Transverse colon (tissue), 4 donors: Measurements from ENCODE around the gene CCDC88B.

Source experiments
- POLR2A ChIP-seq: fragments of 450-650 bp; IDR thresholded peaks from one replicate; pipeline ENCODE4 v1.6.1; 2016; ENCODE audit warnings: antibody characterized with exemption, mild to moderate bottlenecking, moderate library complexity
- POLR2AphosphoS5 ChIP-seq, 3 donors: sonication (generic); formaldehyde crosslinking; IDR thresholded peaks; one replicate each; pipeline ENCODE4 v1.6.1; 2016; ENCODE audit warnings: antibody characterized with exemption in 3 of 3
- TF ChIP-seq, protein P1 (sequence below), 5 experiments: fragments of 200-600 bp in 3 of 5; fragments of 450-650 bp in 2 of 5; sonication (generic) in 3 of 5; IDR thresholded peaks; 1 replicate in 2 of 5; 2 replicates in 3 of 5; pipeline ENCODE4 v1.5.1; 2016 to 2017; ENCODE audit warnings: antibody characterized with exemption in 5 of 5, inconsistent platforms in 3 of 5, mild to moderate bottlenecking in 2 of 5, moderate library complexity in 1 of 5

DNA sequence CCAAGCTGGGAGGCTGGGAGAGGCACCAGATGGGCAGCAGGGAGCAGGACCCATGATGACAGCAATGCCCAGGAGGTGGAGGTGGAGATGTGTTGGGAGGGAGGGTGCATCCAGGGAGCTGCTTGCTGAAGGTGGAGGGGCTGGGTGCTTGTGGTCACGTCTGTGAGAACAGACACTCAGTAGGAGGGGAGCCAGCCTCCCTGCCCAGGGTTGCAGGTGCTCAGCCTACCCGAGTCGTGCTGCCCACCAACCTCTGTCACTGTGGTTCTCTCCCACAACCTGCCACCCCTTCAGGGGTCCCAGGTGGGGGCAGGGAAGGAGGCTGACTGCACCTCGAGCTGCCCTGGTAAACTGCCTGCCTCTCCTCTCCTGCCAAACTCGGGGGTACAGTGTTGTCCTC lies 16.6 kb upstream of the CCDC88B start:
- TF ChIP-seq POLR2AphosphoS5 (IDR thresholded peaks at IDR 0.05) = no peak
- TF ChIP-seq POLR2A = no peak
- TF ChIP-seq, protein P1, sequence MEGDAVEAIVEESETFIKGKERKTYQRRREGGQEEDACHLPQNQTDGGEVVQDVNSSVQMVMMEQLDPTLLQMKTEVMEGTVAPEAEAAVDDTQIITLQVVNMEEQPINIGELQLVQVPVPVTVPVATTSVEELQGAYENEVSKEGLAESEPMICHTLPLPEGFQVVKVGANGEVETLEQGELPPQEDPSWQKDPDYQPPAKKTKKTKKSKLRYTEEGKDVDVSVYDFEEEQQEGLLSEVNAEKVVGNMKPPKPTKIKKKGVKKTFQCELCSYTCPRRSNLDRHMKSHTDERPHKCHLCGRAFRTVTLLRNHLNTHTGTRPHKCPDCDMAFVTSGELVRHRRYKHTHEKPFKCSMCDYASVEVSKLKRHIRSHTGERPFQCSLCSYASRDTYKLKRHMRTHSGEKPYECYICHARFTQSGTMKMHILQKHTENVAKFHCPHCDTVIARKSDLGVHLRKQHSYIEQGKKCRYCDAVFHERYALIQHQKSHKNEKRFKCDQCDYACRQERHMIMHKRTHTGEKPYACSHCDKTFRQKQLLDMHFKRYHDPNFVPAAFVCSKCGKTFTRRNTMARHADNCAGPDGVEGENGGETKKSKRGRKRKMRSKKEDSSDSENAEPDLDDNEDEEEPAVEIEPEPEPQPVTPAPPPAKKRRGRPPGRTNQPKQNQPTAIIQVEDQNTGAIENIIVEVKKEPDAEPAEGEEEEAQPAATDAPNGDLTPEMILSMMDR (IDR thresholded peaks at IDR 0.05) = no peak
